Measurements from ENCODE around the gene MYMK. TPM values are rescaled to one million over a fixed set of nuclear protein-coding genes. Genes with fewer than 3 reads are reported as not detected.
A peak's percentile ranks its signal among the peaks of the same experiment; 100 is the strongest.
"Not testable (repeated sequence)": the region's sequence is repeated elsewhere in the genome, so short reads cannot be mapped to it uniquely, and the experiment has no call there.

The MYMK gene
- total RNA-seq, 1 donor from 2014 or later, result not detected

DNA sequence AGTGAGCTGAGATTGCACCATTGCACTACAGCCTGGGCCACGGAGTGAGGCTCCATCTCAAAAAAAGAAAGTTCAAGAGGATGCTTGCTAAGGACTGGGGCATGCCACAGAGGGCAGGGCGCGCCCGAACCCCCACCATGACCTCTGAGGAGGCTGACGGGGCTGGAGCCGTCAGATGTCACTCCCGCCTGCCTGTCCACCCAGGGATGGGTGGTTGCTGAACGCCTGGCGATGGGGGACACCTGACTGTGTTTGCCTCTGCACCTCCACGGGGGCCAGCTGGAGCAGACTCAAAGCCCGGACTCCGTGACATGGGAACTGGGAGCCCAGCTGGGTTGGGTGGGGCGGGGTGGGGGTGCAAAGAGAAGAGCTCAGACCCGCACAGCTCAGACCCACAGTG lies 41.6 kb upstream of the MYMK start:
- Histone ChIP-seq H3K4me1 (peaks cover 15% of the 10 kb centered on the region), H3K4me3 (no peak overlapping the region), H3K9me3 (no peaks in the 10 kb centered on the region), H3K27me3 (ENCODE audit: low read depth) (no peaks in the 10 kb centered on the region), H3K36me3 (peaks cover 6% of the 10 kb centered on the region), H3K27ac (no peak overlapping the region)
- DNase-seq (no peak), ATAC-seq (no peak)
- TF ChIP-seq, protein P1, sequence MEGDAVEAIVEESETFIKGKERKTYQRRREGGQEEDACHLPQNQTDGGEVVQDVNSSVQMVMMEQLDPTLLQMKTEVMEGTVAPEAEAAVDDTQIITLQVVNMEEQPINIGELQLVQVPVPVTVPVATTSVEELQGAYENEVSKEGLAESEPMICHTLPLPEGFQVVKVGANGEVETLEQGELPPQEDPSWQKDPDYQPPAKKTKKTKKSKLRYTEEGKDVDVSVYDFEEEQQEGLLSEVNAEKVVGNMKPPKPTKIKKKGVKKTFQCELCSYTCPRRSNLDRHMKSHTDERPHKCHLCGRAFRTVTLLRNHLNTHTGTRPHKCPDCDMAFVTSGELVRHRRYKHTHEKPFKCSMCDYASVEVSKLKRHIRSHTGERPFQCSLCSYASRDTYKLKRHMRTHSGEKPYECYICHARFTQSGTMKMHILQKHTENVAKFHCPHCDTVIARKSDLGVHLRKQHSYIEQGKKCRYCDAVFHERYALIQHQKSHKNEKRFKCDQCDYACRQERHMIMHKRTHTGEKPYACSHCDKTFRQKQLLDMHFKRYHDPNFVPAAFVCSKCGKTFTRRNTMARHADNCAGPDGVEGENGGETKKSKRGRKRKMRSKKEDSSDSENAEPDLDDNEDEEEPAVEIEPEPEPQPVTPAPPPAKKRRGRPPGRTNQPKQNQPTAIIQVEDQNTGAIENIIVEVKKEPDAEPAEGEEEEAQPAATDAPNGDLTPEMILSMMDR (IDR thresholded peaks at IDR 0.05), result no peak
- intact Hi-C loops (cut with DNase I), result no loop called here

DNA sequence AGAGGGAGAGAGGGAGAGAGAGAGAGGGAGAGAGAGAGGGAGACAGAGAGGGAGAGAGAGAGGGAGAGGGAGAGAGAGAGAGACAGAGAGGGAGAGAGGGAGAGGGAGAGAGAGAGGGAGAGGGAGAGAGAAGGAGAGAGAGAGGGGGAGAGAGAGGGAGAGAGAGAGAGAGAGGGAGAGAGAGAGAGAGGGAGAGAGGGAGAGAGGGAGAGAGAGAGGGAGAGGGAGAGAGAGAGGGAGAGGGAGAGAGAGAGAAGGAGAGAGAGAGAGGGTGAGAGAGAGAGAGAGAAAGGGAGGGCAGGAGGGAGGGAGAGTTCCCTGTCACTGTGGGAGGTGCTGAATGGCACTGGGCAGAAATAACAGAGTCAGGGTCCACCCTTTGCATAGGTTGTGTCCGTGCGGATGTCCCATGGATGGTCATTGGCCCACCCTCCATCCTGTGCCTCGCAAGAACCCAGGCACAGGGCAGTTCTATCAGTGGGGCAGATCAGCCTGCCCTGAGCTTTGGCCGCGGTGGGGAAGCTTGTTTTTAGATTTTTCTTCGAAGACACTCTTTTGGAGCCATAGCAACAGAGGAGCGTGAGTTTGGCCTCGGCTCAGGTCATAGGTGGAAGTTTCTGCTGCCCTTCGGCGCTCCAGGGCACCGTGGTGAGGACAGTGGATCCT lies 39.8 kb upstream of the MYMK start:
- Histone ChIP-seq H3K27ac (peak overlapping the region; percentile 69), H3K27me3 (ENCODE audit: low read depth) (no peaks in the 10 kb centered on the region), H3K4me3 (no peak overlapping the region), H3K4me1 (peaks cover 32% of the 10 kb centered on the region), H3K36me3 (no peaks in the 10 kb centered on the region), H3K9me3 (no peaks in the 10 kb centered on the region)
- TF ChIP-seq, protein P1 (IDR thresholded peaks at IDR 0.05), result no peak
- no peak for ATAC-seq
- DNase-seq, result no peak
- intact Hi-C loops (cut with DNase I), result no loop called here

DNA sequence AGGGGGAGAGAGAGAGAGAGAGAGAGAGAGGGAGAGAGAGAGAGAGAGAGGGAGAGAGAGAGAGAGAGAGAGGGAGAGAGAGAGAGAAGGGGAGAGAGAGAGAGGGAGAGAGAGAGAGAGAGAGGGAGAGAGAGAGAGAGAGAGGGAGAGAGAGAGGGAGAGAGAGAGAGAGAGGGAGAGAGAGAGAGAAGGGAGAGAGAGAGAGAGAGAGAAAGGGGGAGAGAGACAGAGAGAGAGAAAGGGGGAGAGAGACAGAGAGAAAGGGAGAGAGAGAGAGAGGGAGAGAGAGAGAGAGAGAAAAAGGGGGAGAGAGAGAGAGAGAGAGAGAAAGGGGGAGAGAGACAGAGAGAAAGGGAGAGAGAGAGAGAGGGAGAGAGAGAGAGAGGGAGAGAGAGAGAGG lies 39.1 kb upstream of the MYMK start:
- H3K36me3 ChIP-seq; H3K9me3 ChIP-seq; H3K4me3 ChIP-seq; DNase-seq; ATAC-seq; H3K27me3 ChIP-seq (ENCODE audit: low read depth); intact Hi-C loops (cut with DNase I); H3K27ac ChIP-seq: not testable (repeated sequence)
- H3K4me1 ChIP-seq, result peaks cover 37% of the 10 kb centered on the region

DNA sequence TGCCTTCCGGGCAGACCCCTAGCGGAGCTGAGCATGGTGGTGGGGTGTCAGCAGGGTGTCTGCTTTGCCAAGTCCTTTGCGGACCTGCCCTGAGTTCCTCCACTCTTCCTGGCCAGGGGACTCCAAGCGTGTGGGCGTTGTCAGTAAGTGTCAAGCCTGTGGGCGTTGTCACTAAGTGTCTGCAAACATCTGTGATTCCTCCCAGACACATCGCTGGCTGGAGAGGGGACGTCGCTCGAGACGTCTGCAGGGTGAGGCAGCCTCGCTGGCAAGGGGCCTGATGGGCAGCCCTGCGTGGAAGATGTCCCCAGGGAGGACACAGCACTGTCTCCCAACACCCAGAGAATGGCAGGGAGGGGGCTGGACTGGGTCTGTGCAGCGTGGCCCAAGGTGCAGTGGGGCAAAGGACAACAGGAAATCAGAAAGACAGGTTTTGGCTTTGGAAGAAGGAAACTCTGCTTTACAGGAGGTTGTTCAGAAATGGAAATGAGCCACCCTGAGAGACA lies 38.6 kb upstream of the MYMK start:
- TF ChIP-seq, protein P1 (IDR thresholded peaks at IDR 0.05), result no peak
- H3K36me3 ChIP-seq, result no peaks in the 10 kb centered on the region
- no peaks in the 10 kb centered on the region for H3K27me3 ChIP-seq (ENCODE audit: low read depth)
- no peaks in the 10 kb centered on the region for H3K9me3 ChIP-seq
- intact Hi-C loops (cut with DNase I), result no loop called here
- H3K27ac ChIP-seq, result no peak overlapping the region
- H3K4me1 ChIP-seq, result peaks cover 42% of the 10 kb centered on the region
- peak; percentile 31 to 53 for ATAC-seq
- DNase-seq, result no peak
- no peak overlapping the region for H3K4me3 ChIP-seq

GRCh38 chr9:133562611-133563290 lies 38.0 kb upstream of the MYMK start:
- TF ChIP-seq, protein P1 (IDR thresholded peaks at IDR 0.05), result no peak
- no peak overlapping the region for H3K27ac ChIP-seq
- H3K4me3 ChIP-seq, result no peak overlapping the region
- intact Hi-C loops (cut with DNase I), result no loop called here
- H3K36me3 ChIP-seq, result no peaks in the 10 kb centered on the region
- H3K27me3 ChIP-seq (ENCODE audit: low read depth), result no peaks in the 10 kb centered on the region
- no peak for ATAC-seq
- no peaks in the 10 kb centered on the region for H3K9me3 ChIP-seq
- no peak for DNase-seq
- peaks cover 48% of the 10 kb centered on the region for H3K4me1 ChIP-seq

DNA sequence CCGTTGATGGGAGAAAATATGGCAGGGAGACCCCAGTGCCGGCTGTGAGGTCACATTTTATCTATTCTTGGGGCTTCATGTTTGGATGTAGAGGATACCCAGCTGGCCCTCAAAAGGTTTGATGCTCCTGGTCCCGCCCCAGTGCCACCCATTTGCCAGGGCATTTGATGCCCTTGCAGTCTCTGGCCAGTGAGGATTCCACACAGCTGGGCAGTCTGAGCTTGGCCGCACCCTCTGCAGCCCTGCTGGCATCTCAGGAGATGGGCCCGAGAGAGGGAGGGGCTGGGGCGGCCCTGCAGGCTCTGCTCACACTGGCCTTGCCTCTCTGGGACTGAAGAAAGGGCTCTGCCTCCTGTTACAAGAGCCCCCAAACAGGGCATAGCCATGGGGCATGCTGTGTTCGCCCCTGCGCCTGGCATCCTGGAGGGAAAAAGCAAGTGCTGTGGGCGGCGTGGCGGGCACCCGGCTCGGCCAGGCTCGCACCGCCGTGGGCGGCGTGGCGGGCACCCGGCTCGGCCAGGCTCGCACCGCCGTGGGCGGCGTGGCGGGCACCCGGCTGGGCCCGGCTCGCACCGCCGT lies 37.3 kb upstream of the MYMK start:
- DNase-seq, result no peak
- Histone ChIP-seq H3K4me3 (no peak overlapping the region), H3K9me3 (no peaks in the 10 kb centered on the region), H3K36me3 (no peaks in the 10 kb centered on the region), H3K4me1 (peaks cover 54% of the 10 kb centered on the region), H3K27me3 (ENCODE audit: low read depth) (no peaks in the 10 kb centered on the region), H3K27ac (no peak overlapping the region)
- intact Hi-C loops (cut with DNase I), result no loop called here
- TF ChIP-seq, protein P1 (IDR thresholded peaks at IDR 0.05), result no peak
- ATAC-seq, result no peak

Measured in lower lobe of right lung (tissue), 2 donors.